Epithelial cell of proximal tubule (primary cell): ENCODE results near the gene PDE8B. TPM values are rescaled to one million over a fixed set of nuclear protein-coding genes. Genes with fewer than 3 reads are reported as not detected.

Source experiments
- DNase-seq: peaks from one replicate; pipeline ENCODE4 v3.0.0-alpha.2; 2011; ENCODE audit warnings: low read depth
- H3K4me3 ChIP-seq: 2 replicates; pipeline ENCODE4 v1.5.1; 2011; ENCODE audit warnings: low read depth, mild to moderate bottlenecking, low read length
- total RNA-seq: library from RNA; depleted of rRNA; stranded (reverse); fragments of >200 nt; gene quantifications from 2 replicates; pipeline ENCODE4 v1.2.3, GENCODE V29; 2015
- TF ChIP-seq, protein P1 (sequence below): conservative IDR thresholded peaks from 2 replicates; pipeline ENCODE4 v1.5.1; 2012; ENCODE audit warnings: low read depth, mild to moderate bottlenecking, low read length

Gene PDE8B
- total RNA-seq, 1 donor from 2014 or later: 0.35 TPM

DNA sequence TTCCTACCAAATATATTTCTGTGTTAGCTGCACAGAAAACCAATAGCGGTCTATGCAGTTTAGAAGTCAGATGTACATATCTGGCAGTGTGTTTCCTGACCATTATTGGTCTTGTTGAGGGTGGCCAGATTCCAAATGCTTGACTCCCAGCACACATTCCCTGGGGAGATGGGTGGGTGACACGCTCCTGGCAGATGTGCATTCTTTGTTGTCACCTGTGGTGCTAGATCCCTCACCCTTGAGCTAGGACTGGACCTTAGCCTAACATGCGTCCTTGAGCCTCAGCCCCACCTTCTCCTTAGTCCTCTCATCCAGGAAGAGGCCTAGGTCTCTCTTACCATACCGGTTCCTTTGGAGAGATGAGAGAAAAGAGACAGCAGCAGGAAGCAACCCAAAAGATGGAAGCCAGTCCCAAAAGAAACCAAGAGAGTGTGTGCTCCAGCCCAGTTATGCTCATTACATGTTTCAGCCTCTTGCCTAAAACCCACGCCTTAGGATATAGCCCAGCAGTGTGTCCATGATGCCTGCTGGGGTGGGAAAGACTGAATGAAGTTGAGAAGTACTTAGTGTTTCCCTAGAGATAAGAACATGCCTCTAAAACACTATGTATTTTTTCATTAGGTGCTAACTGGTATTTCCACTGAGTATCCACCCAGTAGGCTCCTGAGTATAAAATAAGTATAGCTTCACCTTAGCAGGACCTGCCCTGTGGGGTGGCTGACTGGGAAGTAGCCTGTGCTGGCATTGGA lies 116.7 kb downstream of the PDE8B start:
- TF ChIP-seq, protein P1, sequence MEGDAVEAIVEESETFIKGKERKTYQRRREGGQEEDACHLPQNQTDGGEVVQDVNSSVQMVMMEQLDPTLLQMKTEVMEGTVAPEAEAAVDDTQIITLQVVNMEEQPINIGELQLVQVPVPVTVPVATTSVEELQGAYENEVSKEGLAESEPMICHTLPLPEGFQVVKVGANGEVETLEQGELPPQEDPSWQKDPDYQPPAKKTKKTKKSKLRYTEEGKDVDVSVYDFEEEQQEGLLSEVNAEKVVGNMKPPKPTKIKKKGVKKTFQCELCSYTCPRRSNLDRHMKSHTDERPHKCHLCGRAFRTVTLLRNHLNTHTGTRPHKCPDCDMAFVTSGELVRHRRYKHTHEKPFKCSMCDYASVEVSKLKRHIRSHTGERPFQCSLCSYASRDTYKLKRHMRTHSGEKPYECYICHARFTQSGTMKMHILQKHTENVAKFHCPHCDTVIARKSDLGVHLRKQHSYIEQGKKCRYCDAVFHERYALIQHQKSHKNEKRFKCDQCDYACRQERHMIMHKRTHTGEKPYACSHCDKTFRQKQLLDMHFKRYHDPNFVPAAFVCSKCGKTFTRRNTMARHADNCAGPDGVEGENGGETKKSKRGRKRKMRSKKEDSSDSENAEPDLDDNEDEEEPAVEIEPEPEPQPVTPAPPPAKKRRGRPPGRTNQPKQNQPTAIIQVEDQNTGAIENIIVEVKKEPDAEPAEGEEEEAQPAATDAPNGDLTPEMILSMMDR: no peak
- DNase-seq: no peak
- H3K4me3 ChIP-seq: no peak overlapping the region

DNA sequence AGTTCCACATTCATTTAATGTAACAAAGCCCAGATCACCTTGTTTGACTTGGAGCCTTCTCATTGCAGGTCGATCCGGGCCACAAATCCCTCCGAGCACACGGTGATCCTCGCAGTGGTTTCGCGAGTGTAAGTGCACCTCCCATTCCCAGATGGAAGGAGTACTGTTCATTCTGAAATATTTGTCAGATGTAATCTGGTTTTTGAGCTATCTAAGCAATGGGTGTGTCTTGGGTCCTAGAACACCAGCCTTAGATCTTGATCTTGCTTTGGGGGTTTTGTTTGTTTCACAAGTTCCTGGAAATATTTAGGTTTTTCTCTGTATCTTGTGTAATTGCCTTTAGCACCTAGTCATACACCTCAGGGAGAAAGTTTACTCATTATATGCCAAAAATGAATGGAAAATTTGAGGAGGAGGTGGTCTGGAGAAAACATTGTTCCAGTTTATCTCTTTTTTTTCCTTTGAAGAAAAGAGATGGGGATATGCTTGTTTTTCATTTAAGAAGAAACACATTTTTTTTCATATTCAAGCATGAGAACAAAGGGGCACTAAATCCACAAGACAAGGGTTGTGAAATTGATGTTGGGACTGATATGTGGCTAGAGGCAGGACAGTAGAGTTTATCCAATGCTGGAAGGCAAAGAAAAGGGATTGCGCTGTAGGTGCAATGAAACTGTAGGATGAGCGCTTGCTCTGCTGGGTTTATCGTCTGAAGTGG lies 118.6 kb downstream of the PDE8B start:
- no peak for DNase-seq
- TF ChIP-seq, protein P1: no peak
- no peak overlapping the region for H3K4me3 ChIP-seq

DNA sequence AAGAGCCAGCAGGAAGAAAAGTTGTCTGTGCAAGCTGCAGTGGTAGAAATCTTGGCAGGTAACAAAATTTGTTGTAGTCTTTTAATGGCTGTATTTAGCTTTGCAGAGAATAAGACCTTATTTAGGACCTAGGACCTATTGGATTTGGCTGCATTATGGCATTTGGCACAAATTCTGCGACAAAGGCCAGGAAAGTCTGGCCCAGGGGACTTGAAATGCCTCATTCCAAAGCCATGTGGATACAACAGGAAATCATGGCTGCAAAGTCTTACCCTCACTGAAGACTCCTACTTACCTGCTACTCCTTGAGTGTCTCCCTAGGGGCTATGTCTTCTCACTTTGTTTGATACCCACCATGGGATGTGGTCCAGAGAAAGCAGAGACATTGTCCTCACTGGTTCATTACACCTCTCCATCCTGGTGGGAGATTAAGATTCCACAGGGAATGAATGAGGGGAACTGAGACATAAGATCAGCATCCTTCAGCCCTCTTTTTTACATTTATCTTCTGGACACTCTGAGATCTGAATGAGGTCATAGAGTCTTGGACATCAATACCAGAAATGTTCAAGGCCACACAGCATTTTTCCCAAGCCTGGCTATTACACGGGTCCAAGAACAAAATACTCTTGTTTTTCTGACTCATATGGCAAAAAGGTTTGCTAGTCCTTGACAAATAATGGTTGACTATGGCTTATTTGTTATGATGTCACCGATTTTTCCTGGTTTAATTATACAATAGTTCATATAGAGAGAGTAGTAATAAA lies 119.4 kb downstream of the PDE8B start:
- TF ChIP-seq, protein P1: no peak
- no peak overlapping the region for H3K4me3 ChIP-seq
- no peak for DNase-seq

DNA sequence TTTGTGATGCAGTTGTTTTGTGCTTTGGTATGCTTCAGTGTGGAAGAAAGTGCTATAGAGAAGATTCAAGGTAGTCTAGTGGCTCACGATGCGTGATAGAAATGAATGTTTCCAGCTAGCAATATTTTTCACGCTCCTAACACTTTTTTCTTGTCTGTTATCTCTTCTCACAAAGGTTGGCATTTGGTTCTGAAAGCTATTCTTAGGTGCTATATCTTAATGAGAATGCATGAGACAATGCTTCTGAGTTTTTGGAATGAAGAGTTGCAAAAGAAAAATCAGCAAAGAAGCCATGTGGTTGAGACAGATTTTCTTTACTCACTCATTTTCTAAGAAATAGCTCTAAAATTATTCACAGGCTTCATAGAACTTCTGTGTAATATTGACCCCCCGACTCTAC lies 122.6 kb downstream of the PDE8B start:
- H3K4me3 ChIP-seq: no peak overlapping the region
- TF ChIP-seq, protein P1: no peak
- no peak for DNase-seq

DNA sequence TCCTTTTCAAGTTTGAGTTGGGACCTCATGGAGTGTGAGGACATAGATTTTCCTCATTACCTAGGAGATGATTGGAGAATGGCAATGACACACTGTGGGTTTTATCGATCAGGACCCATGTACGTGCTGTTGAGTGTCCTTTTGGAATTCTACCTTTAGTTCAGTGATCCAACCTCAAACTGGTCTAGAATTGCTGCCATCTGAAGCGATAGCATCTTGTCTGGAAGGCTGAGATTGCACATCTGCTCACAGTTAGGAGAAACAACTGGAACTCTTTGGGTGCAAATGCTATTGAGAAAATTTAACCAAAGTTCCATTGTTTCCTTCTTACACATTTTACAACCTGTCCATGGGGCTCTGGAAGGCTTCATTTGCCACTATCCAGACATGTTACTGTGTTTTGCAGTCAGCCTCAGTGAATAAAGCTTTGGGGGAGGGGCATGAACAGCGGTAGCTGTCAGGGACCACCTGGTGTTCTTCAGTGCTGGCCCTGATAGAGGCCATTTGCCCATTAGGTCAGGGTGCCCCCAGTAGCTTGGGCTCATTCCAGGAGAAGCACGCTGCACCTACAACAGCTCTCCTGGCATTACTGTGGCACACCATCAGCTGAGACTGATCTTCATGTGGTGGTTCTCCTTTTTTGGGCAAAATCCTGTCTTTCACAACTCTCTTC lies 123.1 kb downstream of the PDE8B start:
- DNase-seq: no peak
- TF ChIP-seq, protein P1: no peak
- H3K4me3 ChIP-seq: no peak overlapping the region

DNA sequence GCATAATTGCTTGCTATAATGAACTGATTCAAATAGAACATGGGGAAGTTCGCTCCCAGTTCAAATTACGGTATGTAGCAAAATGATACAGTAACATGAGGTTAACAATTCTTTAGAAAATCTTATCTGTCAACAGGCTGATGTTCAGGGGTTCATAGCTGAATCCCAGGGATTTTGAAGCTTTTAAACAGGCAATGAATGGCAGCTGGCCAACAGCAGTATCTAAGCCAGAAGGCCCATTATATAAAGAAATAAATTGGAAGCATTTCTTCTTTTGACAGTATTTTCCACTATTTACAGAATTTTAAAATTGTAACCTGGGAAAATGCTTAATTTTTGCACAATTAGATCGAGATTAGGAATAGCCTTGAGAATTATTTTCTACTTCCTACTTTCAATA lies 126.8 kb downstream of the PDE8B start:
- TF ChIP-seq, protein P1: no peak
- no peak for DNase-seq
- H3K4me3 ChIP-seq: no peak overlapping the region
